Common myeloid progenitor, CD34-positive (primary cell): ENCODE data around the gene CACNB4.

Experiments
- CTCF ChIA-PET: fragments of 350-600 bp; sonication (Branson Sonifier 250); formaldehyde crosslinking; loops from one replicate; lab custom pipeline; 2021; ENCODE audit warnings: antibody characterized with exemption; lab: Charles Lee
- POLR2A ChIA-PET: fragments of 350-600 bp; sonication (Branson Sonifier 250); formaldehyde crosslinking; loops from one replicate; lab custom pipeline; 2021; ENCODE audit warnings: antibody characterized with exemption; lab: Charles Lee
- DNase-seq, 3 donors: peaks; one replicate each; pipeline versions ENCODE4 v3.0.0 to v3.0.0-alpha.2; 2013
- H3K27ac ChIP-seq, 2 experiments: 1 replicate in 1 of 2; 2 replicates in 1 of 2; pipeline ENCODE4 v1.7.0; 2013; ENCODE audit warnings: inconsistent platforms in 2 of 2, low read length in 2 of 2, mild to moderate bottlenecking in 2 of 2, low read depth in 1 of 2, moderate library complexity in 1 of 2; ENCODE audit not compliant: severe bottlenecking in 2 of 2, insufficient read depth in 1 of 2, poor library complexity in 1 of 2
- H3K27me3 ChIP-seq, 5 experiments: replicated peaks in 2 of 5; 1 replicate in 3 of 5; 2 replicates in 2 of 5; pipeline versions ENCODE4 v1.6.1 to v1.7.0; 2013; ENCODE audit warnings: low read length in 4 of 5, mild to moderate bottlenecking in 2 of 5, moderate library complexity in 2 of 5, inconsistent platforms in 1 of 5; ENCODE audit not compliant: insufficient read depth in 5 of 5, control insufficient read depth in 4 of 5
- H3K36me3 ChIP-seq, 4 experiments: 1 replicate in 2 of 4; 2 replicates in 2 of 4; pipeline versions ENCODE4 v1.6.1 to v1.7.0; 2013; ENCODE audit warnings: low read length in 3 of 4, control low read depth in 1 of 4, mild to moderate bottlenecking in 1 of 4; ENCODE audit not compliant: control insufficient read depth in 4 of 4, insufficient read depth in 4 of 4
- H3K4me1 ChIP-seq, 4 experiments: 1 replicate in 3 of 4; 2 replicates in 1 of 4; pipeline versions ENCODE4 v1.6.1 to v1.7.1; 2013; ENCODE audit warnings: low read length in 3 of 4, mild to moderate bottlenecking in 3 of 4, control low read depth in 1 of 4, inconsistent platforms in 1 of 4, moderate library complexity in 1 of 4; ENCODE audit not compliant: control insufficient read depth in 4 of 4, insufficient read depth in 4 of 4; ENCODE audit errors: control extremely low read depth in 1 of 4
- H3K4me3 ChIP-seq, 7 experiments: 1 replicate in 4 of 7; 2 replicates in 3 of 7; pipeline versions ENCODE4 v1.5.1 to v1.7.0; 2013; ENCODE audit warnings: mild to moderate bottlenecking in 7 of 7, low read length in 6 of 7, moderate library complexity in 6 of 7, inconsistent platforms in 2 of 7, low read depth in 2 of 7, control low read depth in 1 of 7; ENCODE audit not compliant: insufficient read depth in 4 of 7, control insufficient read depth in 1 of 7; ENCODE audit errors: extremely low read depth in 1 of 7
- H3K9me3 ChIP-seq, 5 experiments: 1 replicate in 4 of 5; 2 replicates in 1 of 5; pipeline versions ENCODE4 v1.6.1 to v1.7.1; 2013; ENCODE audit warnings: low read length in 4 of 5, mild to moderate bottlenecking in 2 of 5, inconsistent platforms in 1 of 5, low read depth in 1 of 5, moderate library complexity in 1 of 5; ENCODE audit not compliant: control insufficient read depth in 4 of 5, insufficient read depth in 2 of 5; ENCODE audit errors: control extremely low read depth in 1 of 5
- WGBS: methylation state at CpG from one replicate; pipeline ENCODE4 v1.1.5; 2013; ENCODE audit not compliant: insufficient coverage; 5-methylcytosine and 5-hydroxymethylcytosine counted together

CACNB4 gene

GRCh38 chr2:151853070-151853758 is 245.6 kb downstream of the CACNB4 start:
- H3K4me1 ChIP-seq, result no peaks in the 10 kb centered on the region
- 100% methylated on average over 2 of the region's 3 CpGs for WGBS
- POLR2A ChIA-PET, result no interaction called here

GRCh38 chr2:151852260-151853069 is 246.4 kb downstream of the CACNB4 start:
- no peaks in the 10 kb centered on the region for H3K27me3 ChIP-seq
- no peak overlapping the region for H3K4me3 ChIP-seq
- H3K27ac ChIP-seq, result no peak overlapping the region
- WGBS, result 100% methylated on average over 3 of the region's 6 CpGs
- no peaks in the 10 kb centered on the region for H3K4me1 ChIP-seq
- H3K9me3 ChIP-seq, result no peaks in the 10 kb centered on the region
- ChIA-PET POLR2A (no interaction called here), CTCF (interaction anchor here (1.6 kb wide), 1 partner anchor 47 kb away, joined by 3 read pairs; no protein-coding TSS in a partner anchor)
- no peaks in the 10 kb centered on the region for H3K36me3 ChIP-seq
- no peak for DNase-seq

More at GRCh38 chr2:151853070-151853758, 245.6 kb downstream of the CACNB4 start:
- CTCF ChIA-PET, result interaction anchor here (1.6 kb wide), 1 partner anchor 47 kb away, joined by 3 read pairs; no protein-coding TSS in a partner anchor
- H3K27ac ChIP-seq, result no peak overlapping the region
- H3K9me3 ChIP-seq, result no peaks in the 10 kb centered on the region
- H3K36me3 ChIP-seq, result no peaks in the 10 kb centered on the region
- no peak for DNase-seq
- no peaks in the 10 kb centered on the region for H3K27me3 ChIP-seq
- no peak overlapping the region for H3K4me3 ChIP-seq

- CTCF ChIA-PET, result interaction anchor here (0.5 kb wide), 1 partner anchor 27 kb away, joined by 3 read pairs; no protein-coding TSS in a partner anchor
- Histone ChIP-seq H3K4me3 (no peak overlapping the region), H3K27me3 (no peaks in the 10 kb centered on the region), H3K9me3 (no peaks in the 10 kb centered on the region), H3K36me3 (no peaks in the 10 kb centered on the region), H3K27ac (no peak overlapping the region), H3K4me1 (no peaks in the 10 kb centered on the region)
- WGBS, result 100% methylated on average over 2 of the region's 3 CpGs
- DNase-seq, result no peak
- POLR2A ChIA-PET, result no interaction called here
Observed at GRCh38 chr2:151851761-151852160, 247.1 kb downstream of the CACNB4 start.

- Histone ChIP-seq H3K4me3 (no peak overlapping the region), H3K4me1 (peaks cover 0 to 2% (median 0%) of the 10 kb centered on the region in 4 experiments), H3K9me3 (no peaks in the 10 kb centered on the region), H3K36me3 (no peaks in the 10 kb centered on the region), H3K27me3 (no peaks in the 10 kb centered on the region), H3K27ac (no peak overlapping the region)
- 100% methylated on average over 3 of the region's 4 CpGs for WGBS
- DNase-seq, result no peak
- POLR2A ChIA-PET, result no interaction called here
- CTCF ChIA-PET, result interaction anchor here (1.4 kb wide), 1 partner anchor 18 kb away, joined by 3 read pairs; no protein-coding TSS in a partner anchor
Observed at GRCh38 chr2:151849413-151850010, 249.3 kb downstream of the CACNB4 start.

- 100% methylated on average over 1 of the region's 2 CpGs for WGBS
- H3K27ac ChIP-seq, result no peak overlapping the region
- H3K36me3 ChIP-seq, result no peaks in the 10 kb centered on the region
- DNase-seq, result no peak
- H3K27me3 ChIP-seq, result no peaks in the 10 kb centered on the region
- H3K9me3 ChIP-seq, result no peaks in the 10 kb centered on the region
- ChIA-PET CTCF (interaction anchor here (1.1 kb wide), 1 partner anchor 15 kb away, joined by 4 read pairs; no protein-coding TSS in a partner anchor), POLR2A (interaction anchor here (0.6 kb wide), 1 partner anchor 436 kb away, joined by 3 read pairs; no protein-coding TSS in a partner anchor)
- peaks cover 0 to 17% (median 0%) of the 10 kb centered on the region in 4 experiments for H3K4me1 ChIP-seq
- H3K4me3 ChIP-seq, result no peak overlapping the region
Observed at GRCh38 chr2:151845884-151846283, 253.0 kb downstream of the CACNB4 start.

- WGBS, result 100% methylated on average over 4 of the region's 4 CpGs
- Histone ChIP-seq H3K4me3 (no peak overlapping the region), H3K27me3 (no peaks in the 10 kb centered on the region), H3K4me1 (peaks cover 0 to 17% (median 0%) of the 10 kb centered on the region in 4 experiments), H3K36me3 (no peaks in the 10 kb centered on the region), H3K9me3 (no peaks in the 10 kb centered on the region), H3K27ac (no peak overlapping the region)
- no peak for DNase-seq
- CTCF ChIA-PET, result interaction anchor here (1.1 kb wide), 1 partner anchor 15 kb away, joined by 4 read pairs; no protein-coding TSS in a partner anchor
- POLR2A ChIA-PET, result interaction anchor here (0.6 kb wide), 1 partner anchor 435 kb away, joined by 3 read pairs; no protein-coding TSS in a partner anchor
Observed at GRCh38 chr2:151845481-151845880, 253.4 kb downstream of the CACNB4 start.
